Keratinocyte (primary cell): ENCODE data around the gene ETNK2. TPM values are rescaled to one million over a fixed set of nuclear protein-coding genes. Genes with fewer than 3 reads are reported as not detected.
"Not testable (repeated sequence)": the region's sequence is repeated elsewhere in the genome, so short reads cannot be mapped to it uniquely, and the experiment has no call there.

Source experiments
- DNase-seq: peaks from one replicate; pipeline ENCODE4 v3.0.0-alpha.2; 2011; ENCODE audit warnings: low read depth, missing footprints, low spot score
- FAIRE-seq: peaks from 2 replicates; lab custom pipeline; 2011; peaks lifted over from hg19 to GRCh38; lab: Jason Lieb, UNC
- H2AFZ ChIP-seq: 2 replicates; pipeline ENCODE4 v1.6.0; 2012; ENCODE audit warnings: low read length, control low read depth, inconsistent platforms; ENCODE audit not compliant: control insufficient read depth
- H3K27ac ChIP-seq: 2 replicates; pipeline ENCODE4 v1.5.1; 2011; ENCODE audit warnings: low read length; ENCODE audit not compliant: control insufficient read depth, insufficient read depth
- H3K27me3 ChIP-seq: 3 replicates; pipeline ENCODE4 v1.6.0; 2011; ENCODE audit warnings: low read length; ENCODE audit not compliant: control insufficient read depth, insufficient read depth; ENCODE audit errors: extremely low read depth
- H3K36me3 ChIP-seq, 2 experiments: 2 replicates in 1 of 2; 3 replicates in 1 of 2; pipeline ENCODE4 v1.5.1; 2011; ENCODE audit warnings: low read length in 2 of 2, mild to moderate bottlenecking in 1 of 2; ENCODE audit not compliant: control insufficient read depth in 2 of 2, insufficient read depth in 2 of 2; ENCODE audit errors: extremely low read depth in 1 of 2
- H3K4me1 ChIP-seq: 3 replicates; pipeline ENCODE4 v1.5.1; 2011; ENCODE audit warnings: low read length; ENCODE audit not compliant: control insufficient read depth, insufficient read depth; ENCODE audit errors: extremely low read depth
- H3K4me2 ChIP-seq: 3 replicates; pipeline ENCODE4 v1.6.0; 2011; ENCODE audit warnings: low read depth, low read length; ENCODE audit not compliant: control insufficient read depth, insufficient read depth; ENCODE audit errors: extremely low read depth
- H3K4me3 ChIP-seq, 3 experiments: fragments of 200-600 bp in 1 of 3; sonication (generic) in 1 of 3; 2 replicates in 2 of 3; 3 replicates in 1 of 3; pipeline ENCODE4 v1.5.1; 2011 to 2016; ENCODE audit warnings: low read length in 3 of 3, mild to moderate bottlenecking in 3 of 3, control low read depth in 2 of 3, inconsistent platforms in 1 of 3, low read depth in 1 of 3, mixed read lengths in 1 of 3, mixed run types in 1 of 3, moderate library complexity in 1 of 3; ENCODE audit not compliant: control insufficient read depth in 2 of 3, insufficient read depth in 2 of 3; ENCODE audit errors: extremely low read depth in 1 of 3
- H3K79me2 ChIP-seq: 2 replicates; pipeline ENCODE4 v1.6.0; 2012; ENCODE audit warnings: low read length; ENCODE audit not compliant: control insufficient read depth, insufficient read depth
- H3K9ac ChIP-seq: 3 replicates; pipeline ENCODE4 v1.6.0; 2011; ENCODE audit warnings: low read length; ENCODE audit not compliant: control insufficient read depth, insufficient read depth; ENCODE audit errors: extremely low read depth
- H3K9me1 ChIP-seq: 3 replicates; pipeline ENCODE4 v1.6.0; 2011; ENCODE audit warnings: low read length; ENCODE audit not compliant: control insufficient read depth, insufficient read depth; ENCODE audit errors: extremely low read depth
- H3K9me3 ChIP-seq: 2 replicates; pipeline ENCODE4 v1.5.1; 2012; ENCODE audit warnings: low read depth, low read length; ENCODE audit not compliant: control insufficient read depth
- H4K20me1 ChIP-seq: 3 replicates; pipeline ENCODE4 v1.6.0; 2011; ENCODE audit warnings: low read length; ENCODE audit not compliant: control insufficient read depth, insufficient read depth; ENCODE audit errors: extremely low read depth
- CTCF ChIP-seq, 3 experiments: IDR thresholded peaks in 1 of 3; conservative IDR thresholded peaks in 1 of 3; optimal IDR thresholded peaks in 1 of 3; 2 replicates in 2 of 3; 3 replicates in 1 of 3; pipeline versions ENCODE3 to v1.5.1; 2011; ENCODE audit warnings: low read length in 3 of 3, mild to moderate bottlenecking in 3 of 3, moderate library complexity in 2 of 3, control low read depth in 1 of 3, inconsistent platforms in 1 of 3; ENCODE audit not compliant: insufficient read depth in 2 of 3; ENCODE audit errors: extremely low read depth in 1 of 3
- EZH2 ChIP-seq: IDR thresholded peaks from one replicate; pipeline ENCODE4 v1.6.1; 2012; ENCODE audit warnings: inconsistent platforms, mild to moderate bottlenecking, low read length, moderate library complexity
- dilution Hi-C: fragments of 300-500 bp; cut with MboI; formaldehyde crosslinking; loops from one replicate; pipeline ENCODE4 v1.7.0; 2020; ENCODE audit warnings: low sequenced_read_pairs; ENCODE audit not compliant: extremely low pct_ligation_motif_present
- polyA plus RNA-seq, 5 experiments: library from polyadenylated mRNA; depleted of rRNA in 3 of 5; stranded (reverse) in 3 of 5; stranded (forward) in 1 of 5; unstranded in 1 of 5; fragments of >200 nt; gene quantifications; 1 replicate in 1 of 5; 2 replicates in 3 of 5; 3 replicates in 1 of 5; pipeline versions ENCODE4 v1.2.1 to v1.2.3, GENCODE V29; 2011 to 2012; ENCODE audit warnings: missing spikeins in 2 of 5, low read depth in 1 of 5, low replicate concordance in 1 of 5

ETNK2 gene
- polyA plus RNA-seq, 1 donor (not counting 4 experiments of a cell fraction or from before 2014, with no cell fraction given), result 18.4 TPM

DNA sequence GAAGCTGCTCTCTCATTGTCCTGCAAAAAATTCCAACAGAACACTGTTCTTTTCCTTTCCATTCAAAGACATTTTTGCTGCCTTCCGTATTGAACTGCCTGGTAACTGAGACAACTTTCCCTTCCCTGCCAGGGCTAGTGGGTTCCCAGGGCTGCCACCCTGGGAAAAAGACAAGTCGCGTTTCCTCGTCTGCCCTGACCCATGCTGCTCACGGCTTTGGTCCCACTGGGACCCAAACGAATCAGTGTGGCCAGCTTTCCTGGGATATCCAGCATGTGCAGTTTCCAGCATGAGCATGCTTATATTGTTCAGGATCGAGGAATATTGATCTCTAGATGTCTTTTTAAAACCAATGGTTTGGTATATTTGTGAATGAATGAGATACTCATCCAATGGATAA, 60.8 kb downstream of the ETNK2 start:
- no peaks in the 10 kb centered on the region for H3K9me1 ChIP-seq
- no peak overlapping the region for H3K4me3 ChIP-seq
- peaks cover 4% of the 10 kb centered on the region for H3K4me1 ChIP-seq
- no peak overlapping the region for H3K27ac ChIP-seq
- peaks cover 9% of the 10 kb centered on the region for H3K79me2 ChIP-seq
- no peaks in the 10 kb centered on the region for H4K20me1 ChIP-seq
- FAIRE-seq (no peak), DNase-seq (no peak)
- H3K27me3 ChIP-seq, result no peaks in the 10 kb centered on the region
- H3K9me3 ChIP-seq, result no peaks in the 10 kb centered on the region
- no peak overlapping the region for H3K9ac ChIP-seq
- no peak for TF ChIP-seq CTCF (optimal IDR thresholded peaks at IDR 0.05 in 1 of 3, IDR thresholded peaks at IDR 0.05 in 1 of 3, conservative IDR thresholded peaks at IDR 0.05 in 1 of 3; ENCODE audit: extremely low read depth in 1 of 3, insufficient read depth in 2 of 3, low read length in 3 of 3)
- no peak for TF ChIP-seq EZH2
- no peaks in the 10 kb centered on the region for H3K36me3 ChIP-seq
- H3K4me2 ChIP-seq, result no peak overlapping the region
- H2AFZ ChIP-seq, result no peak overlapping the region
- dilution Hi-C loops, result no loop called here

DNA sequence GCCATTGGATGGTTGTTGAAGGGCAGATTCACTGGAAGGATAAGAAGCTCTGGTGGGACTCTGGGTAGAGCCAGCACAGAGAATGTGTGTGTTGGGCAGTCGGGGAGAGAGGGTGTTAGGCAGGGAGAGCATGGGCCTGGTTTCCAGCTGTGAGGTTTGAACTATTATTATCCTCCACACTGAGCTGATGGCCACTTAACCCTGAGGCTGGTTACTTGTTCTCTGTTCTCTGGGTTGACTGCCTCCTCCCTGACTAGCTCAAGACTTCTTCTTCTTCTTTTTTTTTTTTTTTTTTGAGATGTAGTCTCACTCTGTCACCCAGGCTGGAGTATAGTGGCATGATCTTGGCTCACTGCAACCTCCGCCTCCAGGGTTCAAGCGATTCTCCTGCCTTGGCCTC, 61.7 kb downstream of the ETNK2 start:
- dilution Hi-C loops, H3K4me3 ChIP-seq, H2AFZ ChIP-seq, H3K9me3 ChIP-seq, H3K9me1 ChIP-seq, H3K4me2 ChIP-seq, H3K4me1 ChIP-seq, H3K27me3 ChIP-seq, H3K27ac ChIP-seq, DNase-seq, H4K20me1 ChIP-seq, H3K79me2 ChIP-seq, H3K9ac ChIP-seq, H3K36me3 ChIP-seq, FAIRE-seq: not testable (repeated sequence)

DNA sequence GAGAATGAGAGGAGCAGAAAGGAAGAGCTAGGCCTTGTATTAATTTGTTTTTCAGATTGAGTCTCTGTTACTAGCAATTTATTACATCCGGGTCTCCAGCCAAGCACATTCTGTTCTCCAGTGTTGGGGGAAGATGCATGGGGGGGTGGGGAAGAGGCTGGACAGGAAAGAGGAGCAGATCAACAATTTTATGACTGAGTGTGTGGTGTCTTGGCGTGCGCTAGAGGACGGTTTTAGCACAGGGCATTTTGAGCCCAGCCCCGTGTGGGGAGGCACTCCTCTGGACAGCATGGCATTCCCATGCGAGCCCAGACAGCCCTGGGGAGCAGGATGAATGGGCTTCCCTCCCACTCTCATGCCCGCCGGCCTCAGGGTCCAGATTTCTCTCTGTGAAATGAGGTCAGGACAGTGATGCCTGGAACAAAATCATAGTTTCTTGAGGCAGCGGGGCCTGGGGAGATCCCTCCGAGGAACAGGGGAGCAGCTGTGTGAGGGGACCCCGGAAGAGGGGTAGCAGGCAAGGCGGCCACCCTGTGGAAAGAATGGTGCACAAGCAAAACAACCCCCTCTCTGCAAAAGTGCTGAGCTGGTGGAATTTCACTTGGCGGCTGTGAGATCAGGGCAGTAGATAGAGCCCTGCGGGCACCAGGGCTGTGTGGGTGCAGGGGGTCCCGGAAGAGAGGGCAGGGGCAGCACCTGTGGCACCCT, 62.6 kb downstream of the ETNK2 start:
- Histone ChIP-seq H3K9me3 (no peaks in the 10 kb centered on the region), H3K36me3 (no peaks in the 10 kb centered on the region), H3K9ac (no peak overlapping the region), H3K4me2 (peak overlapping the region; percentile 29), H3K27ac (no peak overlapping the region), H3K4me3 (no peak overlapping the region), H3K79me2 (peaks cover 9% of the 10 kb centered on the region), H2AFZ (no peak overlapping the region), H3K9me1 (no peaks in the 10 kb centered on the region), H3K4me1 (peaks cover 6% of the 10 kb centered on the region), H4K20me1 (no peaks in the 10 kb centered on the region), H3K27me3 (no peaks in the 10 kb centered on the region)
- TF ChIP-seq EZH2, result no peak
- peak in 1 of 3 experiments; percentile 5 for TF ChIP-seq CTCF (optimal IDR thresholded peaks at IDR 0.05 in 1 of 3, IDR thresholded peaks at IDR 0.05 in 1 of 3, conservative IDR thresholded peaks at IDR 0.05 in 1 of 3; ENCODE audit: extremely low read depth in 1 of 3, insufficient read depth in 2 of 3, low read length in 3 of 3)
- FAIRE-seq (no peak), DNase-seq (peak; percentile 40)
- dilution Hi-C loops, result no loop called here
